ENCODE data around the gene SGPL1. TPM values are rescaled to one million over a fixed set of nuclear protein-coding genes. Genes with fewer than 3 reads are reported as not detected.

The SGPL1 gene
- total and polyA plus RNA-seq, 2 of the 8 experiments (the other 6 are each of a cell fraction or from before 2014, with no cell fraction given): 20.5 to 51.6 TPM

- no peak for TF ChIP-seq CBX5 (IDR thresholded peaks at IDR 0.05; ENCODE audit: low read depth, low read length)
- no peak for TF ChIP-seq RAD21 (IDR thresholded peaks at IDR 0.05 in 1 of 2, conservative IDR thresholded peaks at IDR 0.05 in 1 of 2; ENCODE audit: low read depth in 2 of 2, low read length in 2 of 2)
- TF ChIP-seq NRF1 (IDR thresholded peaks at IDR 0.05; ENCODE audit: low read depth, low read length): no peak
- no peak for TF ChIP-seq SAP30 (IDR thresholded peaks at IDR 0.05; ENCODE audit: insufficient read depth, insufficient replicate concordance, low read length)
- no peak for TF ChIP-seq POLR2A (IDR thresholded peaks at IDR 0.05; ENCODE audit: control extremely low read depth in 1 of 2, low read depth in 2 of 2, low read length in 2 of 2)
Observed at GRCh38 chr10:70845256-70845655, 29.5 kb downstream of the SGPL1 start (continued).
